ENCODE results near the gene PHACTR3. TPM values are rescaled to one million over a fixed set of nuclear protein-coding genes. Genes with fewer than 3 reads are reported as not detected.

The PHACTR3 gene
- total RNA-seq, 1 donor from 2014 or later, result 8.7 TPM

DNA sequence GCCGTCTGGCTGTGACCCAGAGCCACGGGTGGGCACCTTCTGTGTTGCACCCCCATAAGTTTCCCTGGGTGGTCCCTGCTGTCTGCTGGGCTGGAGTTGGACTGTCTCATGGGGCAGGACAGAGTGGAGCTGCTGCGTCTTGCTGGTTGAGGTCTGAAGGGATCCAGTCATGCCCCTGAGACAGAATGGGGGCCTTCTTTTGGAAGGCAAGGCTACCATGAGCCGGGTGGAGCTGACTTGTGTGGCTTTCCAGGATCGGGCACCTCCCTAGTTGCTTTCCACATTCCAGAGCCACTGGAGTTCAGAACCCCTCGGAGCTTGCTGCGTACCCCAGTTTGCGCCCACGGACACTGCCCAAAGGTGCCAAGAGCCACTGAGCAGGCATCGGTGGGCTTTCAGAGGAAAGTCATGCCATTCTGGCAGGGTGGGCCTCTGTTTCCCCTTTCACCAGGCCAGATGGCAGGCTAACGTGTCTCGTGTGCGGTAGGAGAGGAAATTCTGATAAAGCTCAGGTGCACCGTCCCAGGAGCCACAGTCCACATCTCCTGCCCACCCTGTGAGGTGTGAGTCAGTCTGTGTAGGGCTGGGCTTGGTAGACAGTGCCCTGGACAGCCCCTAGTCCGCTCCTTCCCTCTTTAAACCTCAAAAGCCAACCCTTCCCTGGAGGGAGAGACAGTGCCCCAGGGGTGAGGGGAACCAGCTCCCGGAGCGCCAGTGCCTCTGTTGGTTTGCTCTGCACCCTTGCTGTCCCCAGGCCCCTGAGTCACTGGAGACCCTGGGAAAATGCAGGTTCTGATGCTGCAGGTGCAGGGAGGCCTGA lies 203.8 kb downstream of the PHACTR3 start:
- Mint-ChIP-seq H3K27ac (ENCODE audit: unreplicated experiment) (no peak overlapping the region), H3K4me3 (ENCODE audit: unreplicated experiment) (no peak overlapping the region), H3K27me3 (ENCODE audit: unreplicated experiment) (peaks cover 8% of the 10 kb centered on the region), H3K9me3 (ENCODE audit: unreplicated experiment) (no peaks in the 10 kb centered on the region), H3K36me3 (ENCODE audit: low read depth, unreplicated experiment) (no peaks in the 10 kb centered on the region), H3K4me1 (ENCODE audit: unreplicated experiment) (peaks cover 4% of the 10 kb centered on the region)
- TF ChIP-seq, protein P1, sequence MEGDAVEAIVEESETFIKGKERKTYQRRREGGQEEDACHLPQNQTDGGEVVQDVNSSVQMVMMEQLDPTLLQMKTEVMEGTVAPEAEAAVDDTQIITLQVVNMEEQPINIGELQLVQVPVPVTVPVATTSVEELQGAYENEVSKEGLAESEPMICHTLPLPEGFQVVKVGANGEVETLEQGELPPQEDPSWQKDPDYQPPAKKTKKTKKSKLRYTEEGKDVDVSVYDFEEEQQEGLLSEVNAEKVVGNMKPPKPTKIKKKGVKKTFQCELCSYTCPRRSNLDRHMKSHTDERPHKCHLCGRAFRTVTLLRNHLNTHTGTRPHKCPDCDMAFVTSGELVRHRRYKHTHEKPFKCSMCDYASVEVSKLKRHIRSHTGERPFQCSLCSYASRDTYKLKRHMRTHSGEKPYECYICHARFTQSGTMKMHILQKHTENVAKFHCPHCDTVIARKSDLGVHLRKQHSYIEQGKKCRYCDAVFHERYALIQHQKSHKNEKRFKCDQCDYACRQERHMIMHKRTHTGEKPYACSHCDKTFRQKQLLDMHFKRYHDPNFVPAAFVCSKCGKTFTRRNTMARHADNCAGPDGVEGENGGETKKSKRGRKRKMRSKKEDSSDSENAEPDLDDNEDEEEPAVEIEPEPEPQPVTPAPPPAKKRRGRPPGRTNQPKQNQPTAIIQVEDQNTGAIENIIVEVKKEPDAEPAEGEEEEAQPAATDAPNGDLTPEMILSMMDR (IDR thresholded peaks at IDR 0.05; ENCODE audit: unreplicated experiment), result no peak
- no peak for DNase-seq (ENCODE audit: low spot score)

DNA sequence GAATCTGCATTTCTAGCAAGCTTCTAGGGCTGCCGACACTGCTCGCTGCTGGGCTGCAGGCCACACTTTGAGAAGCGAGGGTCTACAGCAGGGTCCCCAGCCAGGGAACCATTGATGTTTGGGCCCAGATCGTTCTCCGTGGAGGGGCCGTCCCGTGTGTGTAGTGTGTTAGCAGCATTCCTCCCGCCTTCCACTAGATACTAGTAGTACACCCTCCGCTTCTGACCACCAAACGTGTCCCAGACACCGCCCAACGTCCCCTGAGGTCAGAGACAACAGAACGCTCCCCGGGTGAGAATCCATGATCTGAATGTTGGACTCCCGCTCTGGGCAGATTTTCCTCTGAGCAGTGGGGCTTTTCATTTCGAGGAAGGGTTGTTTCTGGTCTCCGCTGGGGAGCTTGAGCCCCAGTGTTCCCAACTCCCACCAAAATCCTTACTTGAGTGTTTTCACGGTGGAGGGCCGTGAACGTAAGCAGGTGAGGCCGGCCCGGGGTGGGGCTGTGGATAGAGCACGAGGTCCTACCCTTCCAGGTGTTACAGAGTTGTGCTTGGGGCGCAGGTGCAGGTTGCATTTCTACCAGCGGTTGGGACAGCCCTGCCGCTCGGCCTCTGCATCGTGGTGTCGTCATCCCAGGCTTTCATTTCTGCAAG lies 204.5 kb downstream of the PHACTR3 start:
- Mint-ChIP-seq H3K4me3 (ENCODE audit: unreplicated experiment) (no peak overlapping the region), H3K27me3 (ENCODE audit: unreplicated experiment) (peaks cover 9% of the 10 kb centered on the region), H3K36me3 (ENCODE audit: low read depth, unreplicated experiment) (no peaks in the 10 kb centered on the region), H3K27ac (ENCODE audit: unreplicated experiment) (no peak overlapping the region), H3K4me1 (ENCODE audit: unreplicated experiment) (peaks cover 2% of the 10 kb centered on the region), H3K9me3 (ENCODE audit: unreplicated experiment) (no peaks in the 10 kb centered on the region)
- TF ChIP-seq, protein P1 (IDR thresholded peaks at IDR 0.05; ENCODE audit: unreplicated experiment), result no peak
- DNase-seq (ENCODE audit: low spot score), result no peak

DNA sequence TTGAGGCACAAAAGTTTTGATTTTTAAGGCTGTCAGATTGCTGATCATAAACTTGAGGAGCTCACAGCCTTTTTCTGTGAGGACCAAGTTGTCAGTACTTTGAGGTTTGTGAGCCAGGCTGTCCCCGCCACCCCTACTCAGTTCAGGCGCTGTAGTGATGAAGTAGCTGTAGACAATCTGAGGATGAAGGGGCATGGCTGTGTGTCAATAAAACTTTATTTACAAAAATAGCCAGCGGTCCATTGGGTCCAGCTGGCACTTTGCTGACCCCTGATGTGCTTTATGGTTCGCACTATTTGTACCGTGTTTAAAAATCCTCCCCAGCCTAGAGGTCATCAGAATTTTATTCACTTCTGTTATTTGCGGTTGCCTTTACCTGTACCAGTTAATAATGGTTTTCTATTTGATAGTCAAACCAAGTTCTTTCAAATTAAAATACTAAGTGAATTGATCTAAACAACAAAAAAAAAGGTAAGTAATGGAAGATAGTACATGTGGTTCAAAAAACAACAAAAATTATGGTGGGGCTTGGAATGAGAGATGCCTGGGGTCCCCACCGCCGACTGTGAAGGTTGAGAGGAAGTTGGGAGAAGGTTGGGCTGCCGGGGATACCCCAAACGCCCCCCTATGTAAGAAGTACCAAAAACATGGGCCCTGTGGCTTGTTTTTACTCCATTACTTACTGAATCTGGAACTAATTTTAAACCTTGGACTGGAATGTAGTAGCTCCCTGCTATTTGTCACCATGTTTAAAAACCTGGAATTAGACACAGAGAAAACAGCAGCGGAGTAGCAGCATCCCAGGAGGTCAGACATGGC lies 205.5 kb downstream of the PHACTR3 start:
- Mint-ChIP-seq H3K4me3 (ENCODE audit: unreplicated experiment) (no peak overlapping the region), H3K36me3 (ENCODE audit: low read depth, unreplicated experiment) (no peaks in the 10 kb centered on the region), H3K4me1 (ENCODE audit: unreplicated experiment) (no peaks in the 10 kb centered on the region), H3K27me3 (ENCODE audit: unreplicated experiment) (peaks cover 13% of the 10 kb centered on the region), H3K27ac (ENCODE audit: unreplicated experiment) (no peak overlapping the region), H3K9me3 (ENCODE audit: unreplicated experiment) (no peaks in the 10 kb centered on the region)
- no peak for DNase-seq (ENCODE audit: low spot score)
- TF ChIP-seq, protein P1 (IDR thresholded peaks at IDR 0.05; ENCODE audit: unreplicated experiment), result no peak

DNA sequence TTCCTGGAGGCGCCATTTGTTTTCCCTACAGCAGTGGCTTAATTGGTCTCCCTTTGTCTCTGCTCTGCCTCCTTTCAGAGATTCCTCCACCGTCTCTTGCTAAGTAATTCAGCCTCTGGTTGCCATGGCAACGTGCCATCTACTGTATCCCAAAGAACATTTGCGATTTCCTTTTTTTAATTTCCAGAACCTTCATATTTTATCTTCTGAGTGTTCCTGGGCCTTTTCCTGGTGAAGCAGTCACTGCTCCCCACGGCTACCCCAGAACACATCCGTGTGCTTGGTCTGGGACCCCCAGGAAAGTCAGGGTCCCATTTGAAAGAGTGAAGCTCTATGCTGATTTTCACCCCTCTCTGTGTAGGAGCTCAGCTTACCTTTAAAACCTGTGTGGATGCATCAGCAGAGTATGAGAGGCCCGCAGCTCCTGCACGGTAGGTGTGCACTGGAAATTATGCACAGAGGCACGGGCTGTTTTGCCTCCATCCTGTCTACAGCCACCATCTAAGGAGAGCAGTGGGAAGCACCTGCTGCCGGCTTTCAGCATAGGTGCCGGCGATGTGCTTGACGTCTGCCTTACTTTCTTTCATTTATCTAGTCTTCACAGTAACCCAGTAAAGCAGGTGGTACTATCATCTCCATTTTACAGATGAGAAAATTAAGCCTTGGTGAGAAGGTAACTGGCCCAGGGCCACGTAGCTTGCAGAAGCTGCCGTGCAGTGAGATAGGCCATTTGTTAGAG lies 206.3 kb downstream of the PHACTR3 start:
- Mint-ChIP-seq H3K27ac (ENCODE audit: unreplicated experiment) (no peak overlapping the region), H3K4me3 (ENCODE audit: unreplicated experiment) (no peak overlapping the region), H3K9me3 (ENCODE audit: unreplicated experiment) (no peaks in the 10 kb centered on the region), H3K4me1 (ENCODE audit: unreplicated experiment) (no peaks in the 10 kb centered on the region), H3K36me3 (ENCODE audit: low read depth, unreplicated experiment) (no peaks in the 10 kb centered on the region), H3K27me3 (ENCODE audit: unreplicated experiment) (peaks cover 13% of the 10 kb centered on the region)
- DNase-seq (ENCODE audit: low spot score), result no peak
- TF ChIP-seq, protein P1 (IDR thresholded peaks at IDR 0.05; ENCODE audit: unreplicated experiment), result no peak
